Stimulated activated CD4-positive, alpha-beta T cell treated with anti-CD3 and anti-CD28 coated beads, Interleukin-15, amount 100 ng/mL, for 1 hour (primary cell): ENCODE data around the gene NOTCH2.

ENCODE experiments used
- DNase-seq, 2 donors: peaks; one replicate each; pipeline ENCODE4 v3.0.0-alpha.2; 2020; ENCODE audit warnings: low read depth in 1 of 2, low spot score in 1 of 2

The NOTCH2 gene

DNA sequence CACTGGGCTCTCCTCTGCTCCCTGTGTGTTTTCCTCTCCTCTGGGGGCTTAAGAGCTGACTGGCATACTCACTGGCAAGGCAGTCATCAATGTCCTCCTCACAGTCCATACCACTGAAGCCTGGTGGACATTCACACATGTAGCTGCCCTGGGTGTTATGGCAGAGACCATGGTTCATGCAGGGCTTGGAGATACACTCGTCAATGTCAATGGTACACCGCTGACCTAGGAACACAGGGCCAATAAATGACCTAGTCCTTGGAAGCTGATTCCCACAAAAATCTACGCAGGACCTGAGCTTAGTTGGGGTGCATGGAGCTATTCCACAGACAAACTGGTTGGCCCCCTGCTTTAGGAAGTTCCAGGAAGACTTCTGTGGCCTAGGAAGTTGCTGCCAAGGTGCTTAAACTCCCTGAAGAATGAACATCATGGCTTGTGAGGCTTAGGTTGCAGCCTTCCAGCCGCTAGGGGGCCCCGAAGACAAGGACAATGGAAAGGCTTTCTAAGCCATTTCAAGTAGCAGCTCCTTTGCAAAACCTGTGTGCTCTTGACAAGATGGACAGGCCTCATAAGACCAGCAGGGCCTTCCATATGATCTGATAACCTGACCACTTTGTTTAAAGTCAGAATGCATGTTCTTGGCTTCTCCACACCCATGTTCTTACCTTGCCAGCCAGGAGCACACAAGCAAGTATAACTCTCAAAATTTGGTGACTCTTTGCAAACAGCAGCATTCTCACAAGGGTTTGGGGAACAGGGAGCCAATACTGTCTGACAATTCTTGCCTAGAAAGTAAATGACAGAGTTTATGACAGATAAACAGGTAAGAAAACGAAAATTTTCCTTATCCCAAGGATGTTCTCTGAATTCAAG is 120.9 kb downstream of the NOTCH2 start:
- peak; percentile 36 to 65 for DNase-seq

- DNase-seq, result no peak
Observed at GRCh38 chr1:119947468-119947867, 122.0 kb downstream of the NOTCH2 start.

- DNase-seq, result no peak
Observed at GRCh38 chr1:119946724-119947123, 122.7 kb downstream of the NOTCH2 start.

DNA sequence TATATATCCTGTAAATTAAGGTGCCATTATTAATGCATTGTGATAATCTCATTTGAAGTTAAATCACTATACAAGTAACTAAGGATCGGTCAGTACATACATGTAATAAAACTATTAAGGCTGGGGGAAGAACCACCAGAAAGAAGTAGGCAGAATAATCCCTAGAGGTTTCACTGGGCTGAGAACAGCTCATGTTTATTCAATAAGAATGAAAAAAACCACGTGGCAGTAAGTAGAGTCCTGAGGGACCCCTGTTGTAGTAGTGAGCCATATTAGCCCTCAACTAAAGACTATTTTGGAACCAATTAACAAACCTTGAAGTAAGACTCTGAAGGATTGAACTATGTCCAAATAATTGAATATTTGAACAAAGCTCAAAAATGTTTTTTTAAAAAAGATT is 126.2 kb downstream of the NOTCH2 start:
- DNase-seq, result no peak

DNA sequence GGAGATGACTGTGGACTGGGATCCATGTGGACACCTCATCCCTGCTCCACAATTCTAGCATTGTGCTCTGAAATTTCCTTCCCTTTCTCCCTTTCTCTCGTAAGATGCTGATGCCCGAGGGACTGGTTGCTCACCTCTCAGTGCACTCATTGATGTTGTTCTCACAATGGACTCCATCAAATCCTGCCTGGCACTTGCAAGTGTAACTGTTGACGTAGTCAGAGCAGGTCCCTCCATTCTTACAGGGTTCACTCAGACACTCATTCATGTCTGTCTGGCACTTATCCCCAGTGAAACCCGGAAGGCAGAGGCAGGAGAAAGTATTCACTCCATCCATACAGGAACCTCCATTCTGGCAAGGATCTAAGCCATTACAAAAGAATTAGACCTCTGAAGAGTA is 128.1 kb downstream of the NOTCH2 start:
- DNase-seq, result no peak

DNA sequence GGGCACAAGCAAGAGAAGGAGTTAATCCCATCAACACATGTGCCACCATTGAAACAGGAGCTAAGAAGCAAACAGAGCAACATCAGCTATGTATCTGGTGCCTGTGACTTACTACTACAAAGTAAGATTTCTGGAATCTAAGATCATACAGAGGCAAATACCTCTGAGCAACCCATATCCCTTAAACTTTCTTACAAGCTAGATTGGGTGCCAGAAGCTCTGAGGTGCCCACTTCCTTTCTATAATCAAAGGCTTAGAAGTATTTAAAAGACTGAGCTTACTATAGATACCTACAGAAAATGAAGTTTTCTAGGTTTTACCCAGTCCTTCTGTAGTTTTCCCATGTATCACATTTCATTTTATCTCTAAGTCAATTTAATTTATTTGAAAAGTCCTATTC is 128.8 kb downstream of the NOTCH2 start:
- no peak for DNase-seq

DNA sequence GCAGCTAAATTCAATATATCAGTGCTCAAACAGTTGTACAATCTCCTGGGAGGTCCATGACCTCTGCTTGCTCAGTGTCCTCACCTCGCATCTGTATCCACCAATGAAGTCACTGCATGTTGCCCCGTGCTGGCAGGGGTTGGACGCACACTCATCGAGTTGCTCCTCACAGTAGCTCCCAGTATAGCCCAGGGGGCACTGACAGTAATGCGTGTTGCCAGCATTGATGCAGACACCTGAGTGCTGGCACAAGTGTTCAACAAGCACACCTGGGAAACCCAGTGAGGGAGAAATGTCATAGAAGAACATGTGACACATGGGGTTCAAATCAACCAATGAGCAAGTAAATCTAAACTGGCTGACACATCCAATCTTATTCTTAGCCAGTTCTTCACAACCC is 132.3 kb downstream of the NOTCH2 start:
- no peak for DNase-seq

- no peak for DNase-seq
Observed at GRCh38 chr1:119935915-119936314, 133.5 kb downstream of the NOTCH2 start.

- DNase-seq, result no peak
Observed at GRCh38 chr1:119935373-119935772, 134.1 kb downstream of the NOTCH2 start.

GRCh38 chr1:119933397-119933796 is 136.1 kb downstream of the NOTCH2 start:
- DNase-seq, result no peak

GRCh38 chr1:119929643-119930315 is 139.7 kb downstream of the NOTCH2 start:
- DNase-seq, result no peak

GRCh38 chr1:119926553-119926952 is 142.9 kb downstream of the NOTCH2 start:
- DNase-seq, result no peak

- no peak for DNase-seq
Observed at GRCh38 chr1:119924948-119925898, 144.2 kb downstream of the NOTCH2 start.

DNA sequence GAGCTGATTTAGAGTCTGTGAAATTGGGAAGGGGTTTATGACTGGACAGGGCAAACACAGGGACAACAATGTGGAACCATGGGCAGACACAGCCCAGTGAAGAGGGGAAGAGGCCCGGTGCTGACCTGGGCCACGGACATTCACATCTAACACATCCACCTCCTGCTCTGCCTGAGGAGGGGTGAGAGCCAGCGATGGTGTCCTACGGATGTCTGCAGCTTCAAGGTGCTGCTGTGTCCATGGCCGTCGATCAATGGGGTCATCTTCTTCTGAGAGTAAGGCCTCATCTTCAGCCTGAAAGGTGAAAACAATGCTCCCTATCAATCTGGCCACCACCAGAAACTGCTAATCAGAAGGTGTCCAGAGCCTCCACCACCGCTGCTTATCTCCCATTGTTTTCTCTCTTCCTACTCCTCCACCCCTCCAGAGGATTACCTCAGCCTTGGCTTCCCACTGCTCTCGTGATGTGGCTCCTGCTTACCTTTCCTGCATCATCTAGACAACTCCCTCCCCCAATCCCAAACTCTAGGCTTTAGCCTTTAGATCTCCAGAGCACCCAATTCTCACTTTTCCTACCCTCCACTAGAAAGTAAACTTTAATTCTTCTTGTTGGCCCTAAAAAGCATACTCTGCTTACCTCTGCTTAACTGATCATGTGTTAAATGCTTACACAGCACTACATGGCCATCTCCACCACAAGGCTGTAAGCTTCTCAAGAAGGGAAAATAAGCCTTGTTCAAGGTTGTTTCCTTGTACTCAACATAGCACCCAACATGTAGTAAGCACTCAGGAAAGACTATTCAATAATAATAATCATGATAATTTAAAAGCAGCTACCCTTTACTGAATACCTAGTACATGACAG is 149.1 kb downstream of the NOTCH2 start:
- no peak for DNase-seq

DNA sequence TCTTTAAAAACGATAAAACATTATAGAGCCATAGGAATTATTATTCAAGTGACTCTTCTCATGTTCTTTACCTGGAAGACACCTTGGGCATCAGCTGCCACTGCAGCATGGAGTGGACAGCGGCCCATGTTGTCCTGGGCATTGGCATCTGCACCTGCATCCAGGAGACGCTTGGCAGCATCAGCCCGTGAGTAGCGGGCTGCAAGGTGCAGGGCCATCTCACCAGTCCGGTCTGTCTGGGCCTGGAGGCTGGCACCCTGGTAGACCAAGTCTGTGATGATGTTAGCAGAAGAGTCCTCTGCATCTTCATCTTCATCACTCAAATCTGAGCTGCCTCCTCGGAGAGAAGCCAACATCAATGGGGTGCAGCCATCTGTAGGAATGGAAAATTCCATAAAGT is 150.2 kb downstream of the NOTCH2 start:
- DNase-seq, result no peak

- no peak for DNase-seq
Observed at GRCh38 chr1:119918301-119918700, 151.2 kb downstream of the NOTCH2 start.

DNA sequence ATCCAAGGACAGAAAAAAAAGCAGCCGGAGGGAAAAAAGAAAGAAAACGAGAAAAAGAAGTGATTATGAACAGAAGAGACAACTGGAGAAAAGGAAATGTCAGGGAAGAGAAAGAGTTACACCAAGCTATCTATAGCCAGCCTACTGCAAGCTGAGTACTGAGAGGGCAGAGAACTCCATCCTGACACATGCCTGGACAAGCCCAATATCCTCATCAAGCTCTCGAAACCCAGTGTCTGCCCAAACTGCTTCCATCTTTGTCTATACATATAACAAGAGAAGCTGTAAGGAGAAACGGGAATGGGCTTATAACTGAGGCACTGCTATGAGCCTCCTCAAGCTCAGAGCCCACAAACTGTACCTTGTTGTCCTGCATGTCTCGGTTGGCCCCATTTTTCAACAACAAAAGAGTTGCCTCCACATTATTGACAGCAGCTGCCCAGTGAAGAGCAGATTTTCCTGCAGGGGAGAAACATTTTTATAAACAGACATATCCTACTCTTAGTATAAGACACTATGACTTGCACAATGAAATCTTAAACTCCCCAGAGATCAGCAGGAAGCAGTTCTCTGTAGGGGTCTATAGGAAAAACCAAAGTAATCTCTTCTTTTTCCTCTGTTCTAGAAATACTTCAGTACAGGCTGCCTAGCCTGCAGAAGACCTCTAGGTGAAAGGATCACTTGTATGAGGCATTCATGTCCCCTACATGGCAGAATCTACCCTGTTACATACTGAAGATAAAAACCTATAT is 152.0 kb downstream of the NOTCH2 start:
- no peak for DNase-seq

- DNase-seq, result no peak
Observed at GRCh38 chr1:119915517-119915916, 153.9 kb downstream of the NOTCH2 start.

DNA sequence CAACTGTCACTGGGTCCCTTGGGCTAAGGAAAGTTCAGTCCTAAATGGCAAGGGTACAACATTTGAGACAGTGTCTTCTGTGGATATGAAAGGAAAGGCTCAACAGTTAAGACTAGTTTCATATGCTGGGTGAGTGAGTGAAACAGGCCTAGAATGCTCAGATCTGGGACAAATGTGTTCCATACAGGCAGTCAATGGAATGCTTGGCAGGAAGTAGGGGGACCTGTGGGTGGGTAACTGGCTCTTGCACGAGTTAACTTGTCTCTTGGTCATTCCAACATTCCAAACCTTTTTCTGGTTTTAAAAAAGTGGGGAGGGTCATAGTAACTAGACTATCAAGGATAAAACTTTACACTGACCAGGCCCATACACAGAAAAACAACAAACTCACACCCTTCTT is 155.4 kb downstream of the NOTCH2 start:
- no peak for DNase-seq

GRCh38 chr1:119912963-119913362 is 156.5 kb downstream of the NOTCH2 start:
- DNase-seq, result no peak
